ENCODE data around the gene AK5.

DNA sequence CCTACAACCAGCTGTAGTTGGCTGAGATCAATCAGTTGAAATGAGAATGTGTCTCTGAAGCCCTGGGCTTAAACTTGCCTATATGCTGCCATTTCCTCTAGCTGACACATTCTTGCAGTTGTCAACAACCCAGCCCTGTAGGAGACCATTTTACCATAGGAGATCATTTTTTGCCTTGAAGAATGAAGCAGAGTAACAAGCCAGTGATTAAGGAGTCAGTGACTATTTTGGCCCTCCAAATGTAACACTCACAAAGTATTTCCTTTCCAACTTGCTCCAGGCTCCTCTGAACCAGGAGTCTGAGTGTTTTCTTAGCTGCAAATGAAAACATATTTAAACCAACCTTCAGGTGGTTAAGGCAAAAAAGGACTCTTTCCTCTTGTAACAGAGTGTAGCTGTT, 217.1 kb downstream of the AK5 start:
- TF ChIP-seq TAF1 (IDR thresholded peaks at IDR 0.05; ENCODE audit: borderline replicate concordance, insufficient read depth, low read length) (no peak), SIN3A (IDR thresholded peaks at IDR 0.05; ENCODE audit: borderline replicate concordance, insufficient read depth, low read length) (no peak), POLR2AphosphoS5 (IDR thresholded peaks at IDR 0.05; ENCODE audit: low read depth, low read length) (no peak)
- TF ChIP-seq, protein P1, sequence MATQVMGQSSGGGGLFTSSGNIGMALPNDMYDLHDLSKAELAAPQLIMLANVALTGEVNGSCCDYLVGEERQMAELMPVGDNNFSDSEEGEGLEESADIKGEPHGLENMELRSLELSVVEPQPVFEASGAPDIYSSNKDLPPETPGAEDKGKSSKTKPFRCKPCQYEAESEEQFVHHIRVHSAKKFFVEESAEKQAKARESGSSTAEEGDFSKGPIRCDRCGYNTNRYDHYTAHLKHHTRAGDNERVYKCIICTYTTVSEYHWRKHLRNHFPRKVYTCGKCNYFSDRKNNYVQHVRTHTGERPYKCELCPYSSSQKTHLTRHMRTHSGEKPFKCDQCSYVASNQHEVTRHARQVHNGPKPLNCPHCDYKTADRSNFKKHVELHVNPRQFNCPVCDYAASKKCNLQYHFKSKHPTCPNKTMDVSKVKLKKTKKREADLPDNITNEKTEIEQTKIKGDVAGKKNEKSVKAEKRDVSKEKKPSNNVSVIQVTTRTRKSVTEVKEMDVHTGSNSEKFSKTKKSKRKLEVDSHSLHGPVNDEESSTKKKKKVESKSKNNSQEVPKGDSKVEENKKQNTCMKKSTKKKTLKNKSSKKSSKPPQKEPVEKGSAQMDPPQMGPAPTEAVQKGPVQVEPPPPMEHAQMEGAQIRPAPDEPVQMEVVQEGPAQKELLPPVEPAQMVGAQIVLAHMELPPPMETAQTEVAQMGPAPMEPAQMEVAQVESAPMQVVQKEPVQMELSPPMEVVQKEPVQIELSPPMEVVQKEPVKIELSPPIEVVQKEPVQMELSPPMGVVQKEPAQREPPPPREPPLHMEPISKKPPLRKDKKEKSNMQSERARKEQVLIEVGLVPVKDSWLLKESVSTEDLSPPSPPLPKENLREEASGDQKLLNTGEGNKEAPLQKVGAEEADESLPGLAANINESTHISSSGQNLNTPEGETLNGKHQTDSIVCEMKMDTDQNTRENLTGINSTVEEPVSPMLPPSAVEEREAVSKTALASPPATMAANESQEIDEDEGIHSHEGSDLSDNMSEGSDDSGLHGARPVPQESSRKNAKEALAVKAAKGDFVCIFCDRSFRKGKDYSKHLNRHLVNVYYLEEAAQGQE (IDR thresholded peaks at IDR 0.05; ENCODE audit: insufficient read depth in 1 of 2, low read depth in 2 of 2, low read length in 2 of 2): no peak
